ENCODE data around the gene RPRM.

DNA sequence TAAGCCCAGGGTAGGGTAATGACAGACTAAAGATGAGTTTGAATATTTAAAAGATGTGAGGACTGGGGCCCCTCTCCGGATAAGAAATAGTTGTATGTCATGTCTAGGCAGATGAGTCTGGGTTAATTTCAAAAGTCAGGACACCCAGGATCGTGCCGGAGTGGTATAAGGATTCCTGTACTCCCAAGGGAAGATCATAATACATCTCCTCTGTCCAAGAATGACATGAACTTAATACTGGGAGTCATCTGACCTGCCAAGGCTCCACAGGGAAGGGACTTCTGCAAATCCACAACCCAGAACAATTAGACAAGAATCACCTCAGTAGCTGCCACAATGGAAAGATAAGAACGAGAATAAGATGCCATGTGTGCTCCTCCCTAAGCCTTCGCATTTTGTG is 17.1 kb downstream of the RPRM start:
- TF ChIP-seq, protein P1, sequence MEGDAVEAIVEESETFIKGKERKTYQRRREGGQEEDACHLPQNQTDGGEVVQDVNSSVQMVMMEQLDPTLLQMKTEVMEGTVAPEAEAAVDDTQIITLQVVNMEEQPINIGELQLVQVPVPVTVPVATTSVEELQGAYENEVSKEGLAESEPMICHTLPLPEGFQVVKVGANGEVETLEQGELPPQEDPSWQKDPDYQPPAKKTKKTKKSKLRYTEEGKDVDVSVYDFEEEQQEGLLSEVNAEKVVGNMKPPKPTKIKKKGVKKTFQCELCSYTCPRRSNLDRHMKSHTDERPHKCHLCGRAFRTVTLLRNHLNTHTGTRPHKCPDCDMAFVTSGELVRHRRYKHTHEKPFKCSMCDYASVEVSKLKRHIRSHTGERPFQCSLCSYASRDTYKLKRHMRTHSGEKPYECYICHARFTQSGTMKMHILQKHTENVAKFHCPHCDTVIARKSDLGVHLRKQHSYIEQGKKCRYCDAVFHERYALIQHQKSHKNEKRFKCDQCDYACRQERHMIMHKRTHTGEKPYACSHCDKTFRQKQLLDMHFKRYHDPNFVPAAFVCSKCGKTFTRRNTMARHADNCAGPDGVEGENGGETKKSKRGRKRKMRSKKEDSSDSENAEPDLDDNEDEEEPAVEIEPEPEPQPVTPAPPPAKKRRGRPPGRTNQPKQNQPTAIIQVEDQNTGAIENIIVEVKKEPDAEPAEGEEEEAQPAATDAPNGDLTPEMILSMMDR (conservative IDR thresholded peaks at IDR 0.05): no peak
- no peak for TF ChIP-seq EZH2 (IDR thresholded peaks at IDR 0.05; ENCODE audit: low read depth)
